ENCODE measurements around the gene CALCOCO1. TPM values are rescaled to one million over a fixed set of nuclear protein-coding genes. Genes with fewer than 3 reads are reported as not detected.

Gene CALCOCO1
- total RNA-seq, 1 donor from 2014 or later: 25.3 TPM

GRCh38 chr12:53670971-53671370 is 56.3 kb downstream of the CALCOCO1 start:
- TF ChIP-seq CTCF (IDR thresholded peaks at IDR 0.05): no peak
- TF ChIP-seq EZH2phosphoT487 (IDR thresholded peaks at IDR 0.05): no peak
- TF ChIP-seq EZH2 (IDR thresholded peaks at IDR 0.05): no peak
- Histone ChIP-seq H3K36me3 (peaks cover 11% of the 10 kb centered on the region), H3K27ac (no peak overlapping the region), H3F3A (ENCODE audit: low read depth) (peaks cover 14% of the 10 kb centered on the region), H2AFZ (replicated peaks) (no peak overlapping the region), H3K9ac (no peak overlapping the region), H3K79me2 (ENCODE audit: low read depth) (peaks cover 77% of the 10 kb centered on the region), H3K4me3 (no peak overlapping the region), H3K9me3 (ENCODE audit: low read depth) (no peaks in the 10 kb centered on the region), H3K27me3 (no peaks in the 10 kb centered on the region), H4K20me1 (ENCODE audit: low read depth) (peaks cover 17% of the 10 kb centered on the region), H3K4me1 (peaks cover 12% of the 10 kb centered on the region), H3K4me2 (no peak overlapping the region)
- Mint-ChIP-seq H3K27ac (no peak overlapping the region), H3K4me3 (no peak overlapping the region), H3K27me3 (ENCODE audit: insufficient read depth, low read depth) (peaks cover 4% of the 10 kb centered on the region), H3K9me3 (no peaks in the 10 kb centered on the region), H3K36me3 (peaks cover 35% of the 10 kb centered on the region), H3K4me1 (peaks cover 15% of the 10 kb centered on the region)
- no peak for DNase-seq (ENCODE audit: low spot score)

- peaks cover 17% of the 10 kb centered on the region for H4K20me1 ChIP-seq (ENCODE audit: low read depth)
- H3K9me3 Mint-ChIP-seq: no peaks in the 10 kb centered on the region
- peaks cover 17% of the 10 kb centered on the region for H3K36me3 ChIP-seq
- H3K27ac Mint-ChIP-seq: no peak overlapping the region
- no peak overlapping the region for H3K4me3 Mint-ChIP-seq
- TF ChIP-seq EZH2phosphoT487 (IDR thresholded peaks at IDR 0.05) (no peak), CTCF (IDR thresholded peaks at IDR 0.05) (no peak), EZH2 (IDR thresholded peaks at IDR 0.05) (no peak)
- H3K27me3 ChIP-seq: no peaks in the 10 kb centered on the region
- H3K9ac ChIP-seq: no peak overlapping the region
- no peak for DNase-seq (ENCODE audit: low spot score)
- H3K27me3 Mint-ChIP-seq (ENCODE audit: insufficient read depth, low read depth): no peaks in the 10 kb centered on the region
- H3K4me1 Mint-ChIP-seq: peaks cover 11% of the 10 kb centered on the region
- H2AFZ ChIP-seq (replicated peaks): no peak overlapping the region
- peaks cover 41% of the 10 kb centered on the region for H3K36me3 Mint-ChIP-seq
- peaks cover 16% of the 10 kb centered on the region for H3F3A ChIP-seq (ENCODE audit: low read depth)
- no peak overlapping the region for H3K4me3 ChIP-seq
- H3K27ac ChIP-seq: no peak overlapping the region
- H3K4me1 ChIP-seq: peaks cover 11% of the 10 kb centered on the region
- no peaks in the 10 kb centered on the region for H3K9me3 ChIP-seq (ENCODE audit: low read depth)
- H3K79me2 ChIP-seq (ENCODE audit: low read depth): peaks cover 72% of the 10 kb centered on the region
- H3K4me2 ChIP-seq: no peak overlapping the region
Observed at GRCh38 chr12:53670308-53670707, 56.9 kb downstream of the CALCOCO1 start.

- Histone ChIP-seq H3K79me2 (ENCODE audit: low read depth) (peaks cover 39% of the 10 kb centered on the region), H2AFZ (replicated peaks) (no peak overlapping the region), H3K4me2 (no peak overlapping the region), H3K4me3 (no peak overlapping the region), H3K4me1 (no peaks in the 10 kb centered on the region), H3F3A (ENCODE audit: low read depth) (peaks cover 38% of the 10 kb centered on the region), H3K27me3 (no peaks in the 10 kb centered on the region), H3K9me3 (ENCODE audit: low read depth) (no peaks in the 10 kb centered on the region), H3K36me3 (peaks cover 18% of the 10 kb centered on the region), H4K20me1 (ENCODE audit: low read depth) (peaks cover 17% of the 10 kb centered on the region), H3K27ac (no peak overlapping the region), H3K9ac (no peak overlapping the region)
- Mint-ChIP-seq H3K36me3 (peaks cover 48% of the 10 kb centered on the region), H3K4me3 (no peak overlapping the region), H3K27ac (no peak overlapping the region), H3K27me3 (ENCODE audit: insufficient read depth, low read depth) (peaks cover 9% of the 10 kb centered on the region), H3K9me3 (no peaks in the 10 kb centered on the region), H3K4me1 (no peaks in the 10 kb centered on the region)
- no peak for DNase-seq (ENCODE audit: low spot score)
- no peak for TF ChIP-seq EZH2phosphoT487 (IDR thresholded peaks at IDR 0.05)
- no peak for TF ChIP-seq CTCF (IDR thresholded peaks at IDR 0.05)
- TF ChIP-seq EZH2 (IDR thresholded peaks at IDR 0.05): no peak
Observed at GRCh38 chr12:53667080-53667479, 60.2 kb downstream of the CALCOCO1 start.
